K562 treated with DMSO at 1 percent for 24 hours (cell line): ENCODE data around the gene PRDM1. TPM values are rescaled to one million over a fixed set of nuclear protein-coding genes. Genes with fewer than 3 reads are reported as not detected.

Source experiments
- total RNA-seq: library from RNA; unstranded; fragments of 300-600 nt; gene quantifications from 2 replicates; pipeline ENCODE4 v1.2.3, GENCODE V29; 2022; ENCODE audit warnings: low read depth; ENCODE audit not compliant: insufficient read depth

The PRDM1 gene
- 0.75 and 1.1 TPM in 2 replicates for total RNA-seq

DNA sequence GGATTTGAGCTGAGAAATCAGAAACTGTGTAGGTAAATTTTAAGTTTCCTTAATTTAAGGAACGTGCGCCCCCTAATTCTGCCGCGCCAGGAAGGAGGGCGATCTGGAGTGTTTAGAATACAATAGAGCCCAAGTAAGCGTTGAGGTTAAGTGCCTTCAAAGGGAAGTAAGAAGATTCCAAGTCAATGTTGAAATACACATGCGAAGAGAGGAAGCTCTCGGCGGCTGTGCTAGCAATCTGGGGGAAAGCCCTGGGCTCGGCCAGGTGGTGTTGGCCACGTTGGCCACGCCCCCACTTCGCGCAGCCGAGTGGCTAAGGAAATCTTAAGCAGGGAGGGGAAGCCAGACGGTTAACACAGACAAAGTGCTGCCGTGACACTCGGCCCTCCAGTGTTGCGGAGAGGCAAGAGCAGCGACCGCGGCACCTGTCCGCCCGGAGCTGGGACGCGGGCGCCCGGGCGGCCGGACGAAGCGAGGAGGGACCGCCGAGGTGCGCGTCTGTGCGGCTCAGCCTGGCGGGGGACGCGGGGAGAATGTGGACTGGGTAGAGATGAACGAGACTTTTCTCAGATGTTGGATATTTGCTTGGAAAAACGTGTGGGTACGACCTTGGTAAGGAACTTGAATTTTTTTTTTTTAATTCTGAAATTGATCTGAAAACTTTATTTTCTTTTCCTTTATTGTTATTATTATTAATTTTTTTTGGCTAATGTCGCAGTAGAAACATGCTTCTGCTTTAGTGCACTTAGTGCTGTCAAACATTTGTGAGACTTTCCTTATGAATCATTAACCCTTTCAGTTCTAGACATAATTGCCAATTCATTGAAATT is at the start of gene PRDM1:
Gene PRDM1 (plus strand): TSS at position 353 of the 830 bp plus-strand sequence. CDS start 218 bp downstream, at position 571.

Other genes starting within 250 kb of the PRDM1 start
- gene ATG5, start 239.4 kb downstream of the PRDM1 start, total RNA-seq: 21.2 and 22.1 TPM in 2 replicates